Stimulated activated CD8-positive, alpha-beta memory T cell treated with anti-CD3 and anti-CD28 coated beads, Interleukin-4, amount 100 ng/mL, for 48 hours (primary cell): ENCODE measurements around the gene LONP2.
"Not testable (repeated sequence)": the region's sequence is repeated elsewhere in the genome, so short reads cannot be mapped to it uniquely, and the experiment has no call there.

Experiments used
- DNase-seq: peaks from one replicate; pipeline ENCODE4 v3.0.0-alpha.2; 2020

The LONP2 gene

GRCh38 chr16:48371393-48371780 lies 127.3 kb downstream of the LONP2 start:
- DNase-seq: no peak

GRCh38 chr16:48372744-48373143 lies 128.6 kb downstream of the LONP2 start:
- DNase-seq: no peak

DNA sequence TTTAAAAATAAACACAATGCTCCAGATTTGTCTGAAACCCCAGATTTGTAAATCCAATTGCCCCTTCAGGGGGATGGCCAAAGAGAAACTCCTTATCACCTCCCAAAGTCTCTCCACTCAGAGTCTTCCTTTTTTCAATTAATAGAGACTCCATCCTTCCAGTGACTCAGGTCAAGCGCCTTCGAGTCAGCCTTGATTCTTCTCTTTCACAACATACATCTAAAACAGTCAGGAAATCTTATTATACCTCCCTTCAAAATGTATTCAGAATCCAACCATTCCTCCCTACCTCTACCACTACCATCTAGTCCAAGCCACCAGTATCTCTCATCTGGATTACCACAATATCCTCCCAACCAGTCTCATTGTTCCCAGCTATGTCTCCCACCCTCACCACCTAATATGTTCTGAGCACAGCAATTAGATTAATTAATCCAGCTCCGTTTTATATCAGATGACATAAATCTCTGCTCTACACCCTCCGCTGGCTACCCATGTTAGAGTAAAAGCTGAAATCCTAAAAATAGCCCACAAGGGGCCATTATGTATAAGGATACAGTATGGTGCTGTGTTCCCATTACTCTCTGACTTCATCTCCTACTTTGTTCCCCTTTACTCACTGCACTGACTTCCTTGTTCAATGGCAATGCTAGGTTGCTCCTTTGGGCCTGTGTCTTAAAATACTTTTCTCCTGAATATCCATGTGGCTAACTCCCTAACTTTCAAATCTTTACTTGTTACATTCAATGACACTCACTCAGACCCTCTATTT lies 129.3 kb downstream of the LONP2 start:
- no peak for DNase-seq

- no peak for DNase-seq
These were observed 130.2 kb downstream of the LONP2 start for GRCh38 chr16:48374255-48374654.

DNA sequence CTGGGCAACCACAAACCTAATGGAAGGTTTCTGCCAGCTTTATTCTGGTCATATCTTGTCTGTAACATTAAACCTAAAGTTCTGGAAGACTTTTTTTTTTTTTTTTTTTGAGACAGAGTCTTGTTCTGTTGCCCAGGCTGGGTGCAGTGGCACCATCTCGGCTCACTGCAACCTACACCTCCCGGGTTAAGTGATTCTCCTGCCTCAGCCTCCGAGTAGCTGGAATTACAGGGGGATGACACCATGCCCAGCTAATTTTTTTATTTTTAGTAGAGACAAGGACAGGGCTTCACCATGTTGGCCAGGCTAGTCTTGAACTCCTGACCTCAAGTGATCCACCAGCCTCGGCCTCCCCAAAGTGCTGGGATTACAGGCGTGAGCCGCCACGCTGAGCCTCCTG lies 133.2 kb downstream of the LONP2 start:
- not testable (repeated sequence) for DNase-seq

- no peak for DNase-seq
These were observed 134.2 kb downstream of the LONP2 start for GRCh38 chr16:48378276-48378675.

DNA sequence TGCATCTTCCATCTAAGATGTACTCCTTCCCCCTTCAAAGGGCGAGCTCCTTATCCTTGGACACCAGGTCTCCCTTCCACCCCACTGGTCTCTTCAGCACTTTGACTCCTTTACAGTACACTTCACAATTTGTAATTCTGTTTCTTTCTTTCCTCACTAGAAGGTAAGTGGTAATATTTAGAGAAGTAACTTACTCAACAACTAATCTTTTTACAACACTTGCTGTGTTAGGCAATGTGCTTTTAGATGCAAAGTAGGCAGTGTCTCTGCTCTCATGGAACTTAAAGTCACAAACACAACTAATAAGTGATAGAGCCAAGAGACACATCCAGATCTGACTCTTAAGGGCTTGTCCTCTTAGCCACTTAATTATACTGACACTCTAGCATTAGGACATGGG lies 134.7 kb downstream of the LONP2 start:
- DNase-seq: no peak

DNA sequence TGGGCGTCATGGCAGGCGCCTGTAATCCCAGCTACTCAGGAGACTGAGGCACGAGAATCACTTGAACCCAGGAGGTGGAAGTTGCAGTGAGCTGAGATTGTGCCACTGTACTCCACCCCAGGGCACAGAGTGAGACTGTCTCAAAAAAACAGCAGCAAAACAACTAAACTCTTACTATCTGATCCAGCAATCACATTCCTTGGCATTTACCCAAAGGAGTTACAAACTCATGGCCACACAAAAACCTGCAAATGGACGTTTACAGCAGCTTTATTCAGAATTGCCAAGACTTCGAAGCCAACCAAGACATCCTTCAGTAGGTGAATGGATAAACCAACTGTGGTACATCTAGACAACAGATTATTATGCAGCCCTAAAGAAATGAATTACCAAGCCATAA lies 137.1 kb downstream of the LONP2 start:
- no peak for DNase-seq

GRCh38 chr16:48382131-48382530 lies 138.0 kb downstream of the LONP2 start:
- DNase-seq: no peak

GRCh38 chr16:48383009-48383876 lies 139.1 kb downstream of the LONP2 start:
- no peak for DNase-seq

DNA sequence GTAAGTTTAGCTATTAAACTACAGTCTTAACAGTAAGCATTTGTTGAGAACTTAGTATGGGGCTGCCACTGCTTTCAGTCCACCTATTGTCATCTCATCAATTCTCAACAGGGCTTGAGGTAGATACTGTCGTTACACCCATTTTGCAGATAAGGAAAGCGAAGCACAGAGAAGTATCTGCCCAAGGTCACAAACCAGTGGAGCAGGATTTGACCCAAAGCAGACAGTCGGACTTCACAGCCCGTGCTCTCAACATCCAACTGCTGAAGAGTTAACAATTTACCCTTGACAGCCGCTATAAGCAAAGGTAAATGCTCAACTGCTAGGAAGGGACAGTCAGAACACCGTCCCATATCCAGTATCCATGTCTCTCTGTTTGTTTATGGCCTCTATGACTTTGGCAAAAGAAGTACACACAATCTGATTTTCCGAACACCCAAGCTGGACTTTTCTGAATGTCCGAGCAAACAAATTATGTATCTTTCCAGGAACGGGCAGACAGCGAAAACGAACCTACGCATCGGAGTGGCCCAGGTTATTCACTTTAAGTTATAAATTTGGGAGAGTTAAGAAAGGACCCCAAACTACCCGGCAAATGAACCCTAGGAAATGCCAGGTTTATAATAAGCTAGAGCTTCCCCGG lies 139.9 kb downstream of the LONP2 start:
- DNase-seq: no peak

DNA sequence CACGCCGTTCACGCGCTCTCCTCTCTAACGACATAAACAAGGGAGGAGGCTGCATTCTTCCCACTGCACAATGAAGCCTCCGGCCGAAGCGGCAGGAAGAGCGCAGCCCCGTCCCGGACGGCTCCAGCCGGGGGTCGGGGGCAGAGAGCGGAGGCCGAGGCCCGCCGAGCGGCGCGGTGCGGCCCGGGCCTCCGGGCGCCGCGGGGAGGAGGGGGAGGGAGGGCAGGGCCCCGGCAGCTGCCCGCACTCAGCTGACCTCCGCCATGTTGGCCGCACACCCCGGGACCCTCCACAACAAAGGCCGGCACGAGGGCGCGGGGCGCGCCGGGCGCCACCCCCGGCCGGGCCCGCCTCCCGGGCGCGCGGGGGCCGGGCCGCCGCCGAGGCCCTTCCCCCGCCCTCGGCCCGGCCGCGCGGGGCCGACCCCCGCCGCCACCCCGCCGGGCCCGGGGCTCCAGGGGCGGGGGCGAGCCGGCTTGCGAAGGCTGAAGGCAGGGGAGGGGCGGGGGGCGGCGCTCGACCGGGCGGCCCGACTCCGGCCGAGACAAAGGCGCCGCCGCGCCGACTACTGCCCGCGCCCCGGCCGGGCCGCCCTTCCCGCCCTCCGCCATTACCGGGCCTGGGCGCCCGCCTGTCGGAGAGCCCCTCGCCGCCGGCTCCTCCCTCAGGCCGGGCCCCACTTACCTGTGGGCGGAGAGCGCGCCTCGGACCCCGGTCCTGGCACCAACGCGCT lies 140.6 kb downstream of the LONP2 start:
- DNase-seq: peak; percentile 43

DNA sequence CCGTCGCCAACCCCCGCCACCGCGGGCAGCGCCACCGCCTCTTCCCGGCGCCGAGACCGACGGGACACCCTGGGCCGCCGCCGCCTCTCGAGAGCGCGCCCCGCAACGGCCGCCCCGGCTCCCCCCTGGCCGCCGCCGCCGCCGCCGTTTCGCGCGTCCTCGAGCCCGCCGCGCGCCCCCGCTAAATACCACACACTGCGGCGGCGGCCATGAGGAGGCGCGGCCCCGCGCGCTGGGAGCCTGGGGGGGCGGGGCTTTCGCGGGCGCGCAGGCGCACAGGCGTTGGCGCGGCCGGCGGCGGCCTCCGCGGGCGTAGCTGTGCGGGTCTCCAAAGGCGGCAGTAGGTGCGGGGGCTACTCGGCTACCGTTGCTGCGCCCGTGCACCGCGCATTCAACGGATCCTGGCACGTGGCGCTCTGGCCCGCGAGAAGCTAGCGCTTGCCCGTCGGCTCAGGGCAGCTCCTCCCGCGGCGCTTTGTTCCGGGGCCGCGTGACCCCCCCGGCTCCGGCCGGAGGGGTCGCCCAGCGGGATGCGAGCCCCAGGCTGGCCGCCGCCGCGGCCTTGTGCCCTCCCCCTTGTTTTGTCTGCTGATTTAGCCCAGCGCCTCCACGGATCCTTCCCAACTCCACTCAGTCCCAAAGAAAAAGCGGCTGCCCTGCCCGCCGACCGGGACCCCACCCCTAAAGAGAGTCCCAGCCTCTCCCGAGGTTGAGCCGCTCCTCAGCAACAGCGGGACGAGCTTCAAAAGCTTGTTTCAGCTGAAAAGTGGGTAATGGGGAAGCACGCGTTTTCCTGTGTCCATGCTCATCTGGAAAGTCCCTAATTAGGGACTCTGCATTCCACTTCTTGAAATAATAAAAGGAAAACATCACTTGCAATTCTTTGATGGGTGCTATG lies 141.4 kb downstream of the LONP2 start, which contains the start of gene SIAH1:
Gene SIAH1, minus strand, starts transcription at position 161 of the 898 bp plus-strand sequence. CDS start 22,985 bp downstream, outside the sequence.
- DNase-seq: peak; percentile 90

DNA sequence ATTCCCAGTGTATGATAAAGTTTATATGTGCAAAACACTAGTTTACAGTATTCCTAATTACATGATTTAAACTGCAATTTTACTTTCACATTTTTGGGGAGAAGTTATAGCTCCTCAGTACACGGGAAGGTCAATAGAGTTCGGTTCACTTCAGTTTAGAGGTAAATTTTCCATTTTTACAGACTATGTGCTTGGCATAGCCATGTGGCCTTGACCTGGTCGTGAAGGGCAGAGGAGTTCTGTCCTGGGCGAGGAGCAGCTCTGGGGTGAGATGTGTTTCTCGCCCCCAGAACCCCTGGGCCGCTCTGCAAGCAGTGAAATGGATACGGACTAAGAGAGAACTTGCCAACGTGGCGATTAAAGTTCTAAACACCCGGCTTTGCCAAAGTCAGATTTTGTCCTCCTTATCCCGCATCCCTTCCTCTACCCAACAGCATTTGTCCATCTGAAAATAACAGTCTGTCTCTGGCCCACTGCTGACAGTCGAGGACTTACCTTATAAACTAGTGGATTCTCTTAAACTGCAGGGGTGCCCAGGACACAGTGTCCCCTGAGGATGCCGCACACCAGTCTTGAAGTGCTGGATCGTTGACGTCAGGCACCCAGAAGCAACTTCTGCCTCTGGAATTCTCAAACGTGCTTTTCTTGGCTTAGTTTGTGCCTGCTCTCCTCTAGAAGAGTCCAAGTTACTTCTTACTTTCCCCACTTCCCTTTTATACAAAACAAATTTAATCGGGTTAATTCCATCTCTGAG lies 142.6 kb downstream of the LONP2 start:
- no peak for DNase-seq

- DNase-seq: no peak
These were observed 148.3 kb downstream of the LONP2 start for GRCh38 chr16:48392407-48392806.

DNA sequence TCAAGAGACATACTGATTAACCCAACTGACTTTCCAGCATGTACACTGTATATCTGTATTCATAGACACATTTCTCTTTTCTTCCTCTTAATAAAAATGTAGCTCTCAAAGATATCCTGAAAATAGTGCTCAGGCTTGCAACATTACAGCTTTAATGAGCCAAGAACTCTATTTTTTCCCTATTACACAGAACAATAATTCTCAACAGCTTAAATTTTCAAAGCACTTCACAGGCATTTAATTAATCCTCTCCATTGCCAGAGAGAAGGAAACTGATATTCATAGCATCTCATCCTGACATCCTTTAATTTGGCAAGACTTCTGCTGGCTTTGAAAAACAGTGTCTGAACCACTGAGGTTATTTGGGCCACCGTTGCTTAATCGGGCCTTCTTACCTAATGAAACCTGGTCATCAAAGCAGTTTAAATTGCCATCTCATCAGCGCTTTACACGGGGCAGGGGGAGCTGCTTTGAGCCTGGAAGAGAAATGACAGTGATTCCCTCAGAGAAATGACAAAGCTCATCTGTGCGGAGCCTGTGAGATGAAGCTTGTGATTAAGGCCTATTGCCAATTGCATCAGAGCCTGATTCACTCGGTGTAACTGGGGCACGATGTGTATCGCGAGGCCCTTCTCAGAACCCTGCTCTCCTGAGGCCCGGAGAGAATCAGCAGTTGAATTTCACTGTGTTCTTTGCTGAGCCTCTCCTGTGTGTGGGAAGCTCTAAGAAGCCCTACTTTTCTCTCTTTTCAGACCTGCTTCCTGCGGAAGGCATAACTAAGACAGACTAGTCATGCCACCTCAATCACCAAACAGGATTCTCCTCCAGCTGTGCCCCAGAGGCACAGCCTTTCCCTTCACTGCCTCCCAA lies 149.6 kb downstream of the LONP2 start:
- DNase-seq: no peak

DNA sequence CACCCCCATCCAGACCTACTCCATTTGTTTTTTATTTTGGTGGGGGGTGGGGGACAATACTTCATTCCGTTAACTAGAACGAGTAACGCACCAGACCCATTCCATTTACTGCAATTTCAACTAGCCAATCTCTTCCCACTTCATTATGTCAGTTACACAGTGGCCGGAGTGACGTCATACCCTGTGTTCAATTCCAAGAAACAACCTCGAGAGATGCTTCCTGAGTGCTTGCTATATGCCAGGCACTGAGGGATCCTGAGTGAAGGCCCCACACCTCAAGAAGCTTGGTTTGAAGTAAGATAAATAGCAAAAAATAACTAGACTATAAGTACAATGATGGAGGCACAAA lies 150.2 kb downstream of the LONP2 start:
- DNase-seq: no peak

GRCh38 chr16:48395375-48395774 lies 151.3 kb downstream of the LONP2 start:
- DNase-seq: no peak

DNA sequence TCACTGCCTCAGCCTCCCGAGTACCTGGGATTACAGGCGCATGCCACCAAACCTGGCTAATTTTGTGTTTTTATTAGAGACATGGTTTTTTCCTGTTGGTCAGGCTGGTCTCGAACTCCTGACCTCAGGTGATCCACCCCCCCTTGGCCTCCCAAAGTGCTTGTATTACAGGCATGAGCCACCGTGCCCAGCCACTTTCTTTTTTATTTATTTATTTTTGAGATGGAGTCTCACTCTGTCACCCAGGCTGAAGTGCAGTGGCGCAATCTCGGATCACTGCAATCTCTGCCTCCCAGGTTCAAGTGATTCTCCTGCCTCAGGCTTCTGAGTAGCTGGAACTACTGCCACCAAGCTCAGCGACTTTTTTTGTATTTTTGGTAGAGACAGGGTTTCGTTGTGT lies 158.4 kb downstream of the LONP2 start:
- DNase-seq: not testable (repeated sequence)

DNA sequence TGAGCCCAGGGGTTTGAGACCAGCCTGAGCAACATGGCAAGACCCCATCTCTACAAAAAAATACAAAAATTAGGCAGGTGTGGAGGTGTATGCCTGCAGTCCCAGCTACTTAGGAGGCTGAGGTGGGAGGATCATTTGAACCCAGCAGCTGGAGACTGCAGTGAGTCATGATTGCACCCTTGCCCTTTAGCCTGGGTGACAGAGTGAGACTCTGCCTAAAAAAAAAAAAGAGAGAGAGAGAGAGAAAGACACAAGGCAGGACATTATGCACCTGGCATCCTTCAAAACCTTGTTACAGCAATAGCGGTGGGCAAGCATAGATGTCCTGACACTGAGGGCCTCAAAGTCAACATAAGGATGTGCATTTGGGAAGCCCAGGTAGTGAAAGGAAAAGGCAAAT lies 161.1 kb downstream of the LONP2 start:
- DNase-seq: no peak
